ENCODE measurements around the gene EXO5. TPM values are rescaled to one million over a fixed set of nuclear protein-coding genes. Genes with fewer than 3 reads are reported as not detected.

The EXO5 gene
- total RNA-seq, 1 donor from 2014 or later = 10.7 TPM

- no peak for DNase-seq (ENCODE audit: low read depth)
- no peaks in the 10 kb centered on the region for H3K27me3 ChIP-seq (ENCODE audit: control insufficient read depth, insufficient read depth, low read length)
Observed at GRCh38 chr1:40519517-40519916, 10.9 kb downstream of the EXO5 start.

GRCh38 chr1:40530735-40531380, 22.3 kb downstream of the EXO5 start:
- H3K27me3 ChIP-seq (ENCODE audit: control insufficient read depth, insufficient read depth, low read length) = no peaks in the 10 kb centered on the region
- H3K36me3 ChIP-seq (ENCODE audit: control insufficient read depth, insufficient read depth, low read length) = no peaks in the 10 kb centered on the region
- H3K4me3 ChIP-seq (ENCODE audit: low read depth, low read length) = peak overlapping the region; percentile 79
- DNase-seq (ENCODE audit: low read depth) = no peak
- TF ChIP-seq CTCF (IDR thresholded peaks at IDR 0.05; ENCODE audit: insufficient read depth, low read length, poor library complexity, severe bottlenecking) = no peak

More at GRCh38 chr1:40519517-40519916, 10.9 kb downstream of the EXO5 start:
- no peak for TF ChIP-seq CTCF (IDR thresholded peaks at IDR 0.05; ENCODE audit: insufficient read depth, low read length, poor library complexity, severe bottlenecking)
- no peak overlapping the region for H3K4me3 ChIP-seq (ENCODE audit: low read depth, low read length)
- no peaks in the 10 kb centered on the region for H3K36me3 ChIP-seq (ENCODE audit: control insufficient read depth, insufficient read depth, low read length)

GRCh38 chr1:40531381-40532061, 23.0 kb downstream of the EXO5 start, which contains the start of gene ZNF684:
Gene ZNF684 (plus strand): TSS chr1:40531637. CDS start chr1:40533167, 1,530 bp downstream.
- DNase-seq (ENCODE audit: low read depth) = peak; percentile 91
- peak within 1 kb of the TSS; percentile 79 for H3K4me3 ChIP-seq (ENCODE audit: low read depth, low read length)
- TF ChIP-seq CTCF (IDR thresholded peaks at IDR 0.05; ENCODE audit: insufficient read depth, low read length, poor library complexity, severe bottlenecking) = no peak
- no peaks in the 10 kb centered on the region for H3K36me3 ChIP-seq (ENCODE audit: control insufficient read depth, insufficient read depth, low read length)
- no peaks in the 10 kb centered on the region for H3K27me3 ChIP-seq (ENCODE audit: control insufficient read depth, insufficient read depth, low read length)

- Histone ChIP-seq H3K36me3 (ENCODE audit: control insufficient read depth, insufficient read depth, low read length) (no peaks in the 10 kb centered on the region), H3K27me3 (ENCODE audit: control insufficient read depth, insufficient read depth, low read length) (no peaks in the 10 kb centered on the region), H3K4me3 (ENCODE audit: low read depth, low read length) (peak overlapping the region; percentile 79)
- no peak for TF ChIP-seq CTCF (IDR thresholded peaks at IDR 0.05; ENCODE audit: insufficient read depth, low read length, poor library complexity, severe bottlenecking)
- no peak for DNase-seq (ENCODE audit: low read depth)
Observed at GRCh38 chr1:40532062-40532389, 23.5 kb downstream of the EXO5 start.

GRCh38 chr1:40532844-40533424, 24.4 kb downstream of the EXO5 start:
- Histone ChIP-seq H3K4me3 (ENCODE audit: low read depth, low read length) (no peak overlapping the region), H3K36me3 (ENCODE audit: control insufficient read depth, insufficient read depth, low read length) (no peaks in the 10 kb centered on the region), H3K27me3 (ENCODE audit: control insufficient read depth, insufficient read depth, low read length) (no peaks in the 10 kb centered on the region)
- peak; percentile 52 for TF ChIP-seq CTCF (IDR thresholded peaks at IDR 0.05; ENCODE audit: insufficient read depth, low read length, poor library complexity, severe bottlenecking)
- no peak for DNase-seq (ENCODE audit: low read depth)
